ENCODE data around the gene PER2. TPM values are rescaled to one million over a fixed set of nuclear protein-coding genes. Genes with fewer than 3 reads are reported as not detected.
A peak's percentile ranks its signal among the peaks of the same experiment; 100 is the strongest.

Gene PER2
- total and polyA plus RNA-seq, 2 of the 13 experiments (the other 11 are each of a cell fraction or from before 2014, with no cell fraction given) = 5.1 to 9.4 TPM

GRCh38 chr2:238256594-238257104, 31.8 kb downstream of the PER2 start (continued):
- TF ChIP-seq KDM5B (CRISPR knock-in tag; IDR thresholded peaks at IDR 0.05; ENCODE audit: borderline replicate concordance) (peak; percentile 60; the same call in 1 of the 2 replicates), MEIS2 (CRISPR knock-in tag; IDR thresholded peaks at IDR 0.05) (no peak), REST (IDR thresholded peaks at IDR 0.05; ENCODE audit: borderline replicate concordance in 1 of 2, low read depth in 1 of 2, low read length in 2 of 2) (no peak), HMGXB3 (CRISPR knock-in tag; IDR thresholded peaks at IDR 0.05; ENCODE audit: borderline replicate concordance) (peak; percentile 52; the same call in 1 of the 2 replicates), EEA1 (CRISPR knock-in tag; IDR thresholded peaks at IDR 0.05; ENCODE audit: borderline replicate concordance) (no peak), DNMT1 (CRISPR knock-in tag; IDR thresholded peaks at IDR 0.05) (no peak), ELF3 (CRISPR knock-in tag; IDR thresholded peaks at IDR 0.05) (peak; percentile 89), ZNF263 (CRISPR knock-in tag; IDR thresholded peaks at IDR 0.05) (0 out of 2 replicates have a peak, but pooled peaks have one; percentile 13), ZBTB3 (CRISPR knock-in tag; IDR thresholded peaks at IDR 0.05; ENCODE audit: borderline replicate concordance, low read depth) (no peak), BORCS8-MEF2B (CRISPR knock-in tag; IDR thresholded peaks at IDR 0.05) (no peak), POLR2A (IDR thresholded peaks at IDR 0.05; ENCODE audit: insufficient read depth in 1 of 2, low read depth in 2 of 2, low read length in 2 of 2) (no peak), ATF2 (CRISPR knock-in tag; IDR thresholded peaks at IDR 0.05) (peak; percentile 85), TEAD2 (CRISPR knock-in tag; IDR thresholded peaks at IDR 0.05) (no peak), THAP8 (CRISPR knock-in tag; IDR thresholded peaks at IDR 0.05; ENCODE audit: borderline replicate concordance) (no peak), GATAD1 (CRISPR knock-in tag; IDR thresholded peaks at IDR 0.05) (peak; percentile 72), ZNF776 (CRISPR knock-in tag; IDR thresholded peaks at IDR 0.05) (no peak), PCBP1 (IDR thresholded peaks at IDR 0.05; ENCODE audit: borderline replicate concordance, low read depth, low read length) (no peak), SIN3B (IDR thresholded peaks at IDR 0.05; ENCODE audit: low read length) (peak; percentile 67; the same call in 1 of the 2 replicates), ZNF180 (CRISPR knock-in tag; IDR thresholded peaks at IDR 0.05; ENCODE audit: borderline replicate concordance, low read depth) (no peak), MTF2 (CRISPR knock-in tag; IDR thresholded peaks at IDR 0.05; ENCODE audit: borderline replicate concordance) (no peak), FOXK2 (IDR thresholded peaks at IDR 0.05) (no peak), ZNF543 (CRISPR knock-in tag; IDR thresholded peaks at IDR 0.05) (no peak)
